ENCODE data around the gene TAC4. TPM values are rescaled to one million over a fixed set of nuclear protein-coding genes. Genes with fewer than 3 reads are reported as not detected.
A peak's percentile ranks its signal among the peaks of the same experiment; 100 is the strongest.

Gene TAC4
- total and polyA plus RNA-seq, 4 donors: not detected

- TF ChIP-seq REST (IDR thresholded peaks at IDR 0.05) (no peak), YY1 (IDR thresholded peaks at IDR 0.05) (no peak), NR2F2 (IDR thresholded peaks at IDR 0.05) (no peak), FOXA2 (IDR thresholded peaks at IDR 0.05) (no peak), CTCF (IDR thresholded peaks at IDR 0.05; ENCODE audit: low read depth, low read length, missing input control) (no peak)
These were observed 52.5 kb downstream of the TAC4 start (continued) for GRCh38 chr17:49795372-49795771.

DNA sequence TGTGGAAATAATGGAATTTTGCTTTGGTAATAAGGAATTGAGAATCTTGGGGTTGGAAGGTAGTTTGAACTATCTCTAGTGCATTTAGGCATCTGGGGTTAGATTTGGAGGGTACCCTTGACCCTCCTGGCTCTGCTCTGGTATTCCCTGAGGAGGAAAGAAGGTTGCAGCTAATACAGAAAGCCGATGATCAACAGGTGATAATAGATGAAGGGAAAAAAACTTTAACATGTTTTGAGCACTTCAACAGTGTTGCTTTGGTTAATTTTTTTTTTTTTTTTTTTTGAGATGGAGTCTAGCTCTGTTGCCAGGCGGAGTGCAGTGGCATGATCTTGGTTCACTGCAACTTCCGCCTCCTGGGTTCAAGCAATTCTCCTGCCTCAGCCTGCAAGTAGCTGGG is 54.6 kb downstream of the TAC4 start:
- H3K9ac ChIP-seq (ENCODE audit: low read depth in 1 of 2, low read length in 2 of 2): no peak overlapping the region
- H3K36me3 ChIP-seq (ENCODE audit: control insufficient read depth in 4 of 4, insufficient read depth in 3 of 4, low read depth in 1 of 4, low read length in 3 of 4): peaks cover 4 to 45% (median 32%) of the 10 kb centered on the region in 4 donors
- no peak for TF ChIP-seq FOXA2 (IDR thresholded peaks at IDR 0.05)
- H3K27ac ChIP-seq (ENCODE audit: low read depth in 1 of 2, low read length in 2 of 2): no peak overlapping the region
- 98% methylated on average over 3 of the region's 3 CpGs for WGBS
- H3K9me3 ChIP-seq (ENCODE audit: control insufficient read depth in 4 of 4, low read length in 3 of 4): no peaks in the 10 kb centered on the region
- no peak overlapping the region for H3K4me3 ChIP-seq (ENCODE audit: low read depth in 1 of 3, low read length in 3 of 3)
- H3K4me1 ChIP-seq (ENCODE audit: control insufficient read depth in 4 of 4, insufficient read depth in 4 of 4, low read length in 3 of 4): peaks cover 3 to 18% (median 14%) of the 10 kb centered on the region in 4 donors
- no peaks in the 10 kb centered on the region for H3K27me3 ChIP-seq (ENCODE audit: control insufficient read depth in 4 of 4, insufficient read depth in 4 of 4, low read length in 3 of 4)
- DNase-seq (ENCODE audit: low spot score): no peak

DNA sequence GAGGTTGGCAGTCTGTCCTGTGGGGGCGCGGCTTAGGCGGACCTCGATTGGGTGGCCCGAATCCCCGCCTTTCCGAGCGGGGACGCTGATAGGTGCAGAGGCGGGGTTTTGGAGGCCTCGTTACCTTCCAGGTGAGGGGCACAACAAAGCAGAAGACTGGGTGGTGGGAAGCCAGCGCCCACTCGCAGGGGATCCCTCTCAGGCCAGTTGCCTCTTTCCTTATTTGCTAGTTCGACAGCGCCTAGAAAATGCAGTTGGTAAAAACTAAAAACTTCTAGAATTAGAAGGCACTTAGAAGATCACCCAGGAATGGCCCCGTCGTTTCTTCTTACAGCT is 58.7 kb downstream of the TAC4 start:
- H3K27me3 ChIP-seq (ENCODE audit: control insufficient read depth in 4 of 4, insufficient read depth in 4 of 4, low read length in 3 of 4): no peaks in the 10 kb centered on the region
- peaks cover 2 to 23% (median 13%) of the 10 kb centered on the region in 4 donors for H3K36me3 ChIP-seq (ENCODE audit: control insufficient read depth in 4 of 4, insufficient read depth in 3 of 4, low read depth in 1 of 4, low read length in 3 of 4)
- WGBS: 5% methylated on average over 17 of the region's 17 CpGs
- no peak overlapping the region for H3K9ac ChIP-seq (ENCODE audit: low read depth in 1 of 2, low read length in 2 of 2)
- peak overlapping the region; percentile 30 to 66 (median 41) for H3K4me3 ChIP-seq (ENCODE audit: low read depth in 1 of 3, low read length in 3 of 3)
- peaks cover 3 to 25% (median 20%) of the 10 kb centered on the region in 4 donors for H3K4me1 ChIP-seq (ENCODE audit: control insufficient read depth in 4 of 4, insufficient read depth in 4 of 4, low read length in 3 of 4)
- TF ChIP-seq NR2F2 (IDR thresholded peaks at IDR 0.05) (no peak), CTCF (IDR thresholded peaks at IDR 0.05; ENCODE audit: low read depth, low read length, missing input control) (no peak), HNF4A (conservative IDR thresholded peaks at IDR 0.05) (no peak), ATF3 (IDR thresholded peaks at IDR 0.05) (no peak)
- no peak overlapping the region for H3K27ac ChIP-seq (ENCODE audit: low read depth in 1 of 2, low read length in 2 of 2)
- H3K9me3 ChIP-seq (ENCODE audit: control insufficient read depth in 4 of 4, low read length in 3 of 4): no peaks in the 10 kb centered on the region
- DNase-seq (ENCODE audit: low spot score): no peak
